ENCODE results near the gene MRNIP. TPM values are rescaled to one million over a fixed set of nuclear protein-coding genes. Genes with fewer than 3 reads are reported as not detected.

Gene MRNIP
- total RNA-seq, 4 donors from 2014 or later, result 15.3 to 26.8 (median 17.7) TPM

GRCh38 chr5:179880066-179880650 is 21.5 kb upstream of the MRNIP start:
- no peak for ATAC-seq (ENCODE audit: low FRiP score)
- TF ChIP-seq CTCF (IDR thresholded peaks at IDR 0.05), result no peak
- no peak for DNase-seq (ENCODE audit: low spot score)

- no peak for DNase-seq (ENCODE audit: low spot score)
- TF ChIP-seq CTCF (IDR thresholded peaks at IDR 0.05), result no peak
- ATAC-seq (ENCODE audit: low FRiP score), result no peak
Measured at GRCh38 chr5:179879690-179880010, 21.0 kb upstream of the MRNIP start.

- ATAC-seq (ENCODE audit: low FRiP score) (no peak), DNase-seq (ENCODE audit: low spot score) (no peak)
- TF ChIP-seq CTCF (IDR thresholded peaks at IDR 0.05), result no peak
Measured at GRCh38 chr5:179879003-179879689, 20.5 kb upstream of the MRNIP start.

- DNase-seq (ENCODE audit: low spot score) (no peak), ATAC-seq (ENCODE audit: low FRiP score) (no peak)
- no peak for TF ChIP-seq CTCF (IDR thresholded peaks at IDR 0.05)
Measured at GRCh38 chr5:179878222-179879002, 19.8 kb upstream of the MRNIP start.

- ATAC-seq (ENCODE audit: low FRiP score), result no peak
- TF ChIP-seq CTCF (IDR thresholded peaks at IDR 0.05), result no peak
Measured at GRCh38 chr5:179876610-179876952, 18.0 kb upstream of the MRNIP start.

GRCh38 chr5:179875741-179876609 is 17.4 kb upstream of the MRNIP start:
- no peak for DNase-seq (ENCODE audit: low spot score)
- TF ChIP-seq CTCF (IDR thresholded peaks at IDR 0.05), result no peak
- ATAC-seq (ENCODE audit: low FRiP score), result no peak

More at GRCh38 chr5:179876610-179876952, 18.0 kb upstream of the MRNIP start:
- no peak for DNase-seq (ENCODE audit: low spot score)

All from omental fat pad (tissue), 4 donors.